Panc1 (cell line): ENCODE measurements around the gene NSMF. TPM values are rescaled to one million over a fixed set of nuclear protein-coding genes. Genes with fewer than 3 reads are reported as not detected.

ENCODE experiments used
- ATAC-seq: fragments of 200-7000 bp; cut with Tn5 transposase; 2 replicates; pipeline ENCODE4 v1.9.1; 2020; ENCODE audit warnings: mild to moderate bottlenecking, moderate library complexity
- BruUV-seq: library from RNA; stranded (reverse); fragments of 400-500 nt; replicated peaks from 2 replicates; lab custom pipeline; 2021; lab: Mats Ljungman, UMichigan
- CTCF ChIA-PET: fragments of 300-600 bp; sonication (Branson Sonifier 250); formaldehyde crosslinking; loops from one replicate; lab custom pipeline; 2022; ENCODE audit warnings: antibody characterized with exemption; lab: Charles Lee
- POLR2A ChIA-PET: fragments of 300-600 bp; sonication (Branson Sonifier 250); formaldehyde crosslinking; loops from one replicate; lab custom pipeline; 2022; ENCODE audit warnings: antibody characterized with exemption; lab: Charles Lee
- DNase-seq: peaks from one replicate; pipeline ENCODE4 v3.0.0-alpha.2; 2010; ENCODE audit warnings: low read depth, low spot score
- H3K27ac ChIP-seq: 2 replicates; pipeline ENCODE4 v1.5.1; 2011; ENCODE audit warnings: mild to moderate bottlenecking, low read length, inconsistent platforms
- H3K27me3 ChIP-seq: fragments of 200-500 bp; sonication (Bioruptor generic); 2 replicates; pipeline ENCODE4 v1.6.0; 2014; ENCODE audit warnings: low read length, inconsistent platforms; ENCODE audit not compliant: control insufficient read depth, insufficient read depth
- H3K36me3 ChIP-seq: fragments of 200-500 bp; sonication (Bioruptor generic); 2 replicates; pipeline ENCODE4 v1.5.1; 2014; ENCODE audit warnings: inconsistent platforms, mild to moderate bottlenecking, low read length, moderate library complexity; ENCODE audit not compliant: control insufficient read depth, insufficient read depth
- H3K4me1 ChIP-seq: 2 replicates; pipeline ENCODE4 v1.5.1; 2011; ENCODE audit warnings: inconsistent platforms, mild to moderate bottlenecking, low read length, moderate library complexity; ENCODE audit not compliant: control insufficient read depth, insufficient read depth
- H3K4me3 ChIP-seq, 2 experiments: 2 replicates each; pipeline ENCODE4 v1.5.1; 2011 to 2012; ENCODE audit warnings: low read depth in 2 of 2, low read length in 2 of 2, mild to moderate bottlenecking in 2 of 2, inconsistent platforms in 1 of 2, moderate library complexity in 1 of 2
- H3K9me3 ChIP-seq: fragments of 200-500 bp; sonication (Bioruptor generic); 2 replicates; pipeline ENCODE4 v1.5.1; 2014; ENCODE audit warnings: low read depth, mild to moderate bottlenecking, inconsistent platforms, low read length, moderate library complexity; ENCODE audit not compliant: control insufficient read depth, insufficient read depth
- CTCF ChIP-seq: fragments of 450-650 bp; IDR thresholded peaks from 2 replicates; pipeline ENCODE4 v1.5.1; 2017; ENCODE audit warnings: mild to moderate bottlenecking
- POLR2AphosphoS5 ChIP-seq: IDR thresholded peaks from 2 replicates; pipeline ENCODE4 v1.6.1; 2012; ENCODE audit warnings: mild to moderate bottlenecking, low read depth, low read length, moderate library complexity
- SIN3A ChIP-seq: IDR thresholded peaks from 2 replicates; pipeline ENCODE4 v1.6.1; 2012; ENCODE audit warnings: low read depth, mild to moderate bottlenecking, low read length, moderate library complexity, borderline replicate concordance; ENCODE audit not compliant: insufficient read depth
- TCF7L2 ChIP-seq: IDR thresholded peaks from 2 replicates; pipeline ENCODE4 v1.6.1; 2011; ENCODE audit warnings: mild to moderate bottlenecking, low read depth, low read length, inconsistent platforms
- in situ Hi-C: cut with HindIII; loops from 2 replicates; pipeline ENCODE4 v1.10.0; 2016; ENCODE audit warnings: low sequenced_read_pairs, low pct_unique_long_range_greater_than_20kb
- intact Hi-C: fragments of 100-400 bp; cut with micrococcal nuclease; formaldehyde crosslinking; loops from one replicate; pipeline ENCODE4 v1.10.0; 2022; ENCODE audit not compliant: unreplicated experiment
- total RNA-seq: library from RNA; stranded (reverse); gene quantifications from one replicate; pipeline ENCODE4 v1.2.1, GENCODE V29; 2021; ENCODE audit not compliant: unreplicated experiment
- TF ChIP-seq, protein P1 (sequence below), 2 experiments: IDR thresholded peaks; 2 replicates each; pipeline ENCODE4 v1.6.1; 2011 to 2012; ENCODE audit warnings: low read depth in 2 of 2, control low read depth in 1 of 2, low read length in 1 of 2, mild to moderate bottlenecking in 1 of 2, moderate library complexity in 1 of 2; ENCODE audit not compliant: insufficient read depth in 1 of 2

NSMF gene
- total RNA-seq, 1 experiment from 2014 or later = 40.0 TPM

- no peak for TF ChIP-seq TCF7L2
- no peaks in the 10 kb centered on the region for H3K9me3 ChIP-seq
- ChIA-PET POLR2A (no interaction called here), CTCF (no interaction called here)
- H3K4me1 ChIP-seq = no peaks in the 10 kb centered on the region; the same call in 1 of the 2 replicates
- ATAC-seq (no peak), DNase-seq (no peak)
- H3K36me3 ChIP-seq = no peaks in the 10 kb centered on the region
- no TSS peak for BruUV-seq
- no peak overlapping the region for H3K4me3 ChIP-seq
- intact Hi-C loops (no loop called here), in situ Hi-C loops (no loop called here)
- H3K27me3 ChIP-seq = no peaks in the 10 kb centered on the region
- no peak overlapping the region for H3K27ac ChIP-seq
These were observed 45.3 kb upstream of the NSMF start for GRCh38 chr9:137504432-137504777.

DNA sequence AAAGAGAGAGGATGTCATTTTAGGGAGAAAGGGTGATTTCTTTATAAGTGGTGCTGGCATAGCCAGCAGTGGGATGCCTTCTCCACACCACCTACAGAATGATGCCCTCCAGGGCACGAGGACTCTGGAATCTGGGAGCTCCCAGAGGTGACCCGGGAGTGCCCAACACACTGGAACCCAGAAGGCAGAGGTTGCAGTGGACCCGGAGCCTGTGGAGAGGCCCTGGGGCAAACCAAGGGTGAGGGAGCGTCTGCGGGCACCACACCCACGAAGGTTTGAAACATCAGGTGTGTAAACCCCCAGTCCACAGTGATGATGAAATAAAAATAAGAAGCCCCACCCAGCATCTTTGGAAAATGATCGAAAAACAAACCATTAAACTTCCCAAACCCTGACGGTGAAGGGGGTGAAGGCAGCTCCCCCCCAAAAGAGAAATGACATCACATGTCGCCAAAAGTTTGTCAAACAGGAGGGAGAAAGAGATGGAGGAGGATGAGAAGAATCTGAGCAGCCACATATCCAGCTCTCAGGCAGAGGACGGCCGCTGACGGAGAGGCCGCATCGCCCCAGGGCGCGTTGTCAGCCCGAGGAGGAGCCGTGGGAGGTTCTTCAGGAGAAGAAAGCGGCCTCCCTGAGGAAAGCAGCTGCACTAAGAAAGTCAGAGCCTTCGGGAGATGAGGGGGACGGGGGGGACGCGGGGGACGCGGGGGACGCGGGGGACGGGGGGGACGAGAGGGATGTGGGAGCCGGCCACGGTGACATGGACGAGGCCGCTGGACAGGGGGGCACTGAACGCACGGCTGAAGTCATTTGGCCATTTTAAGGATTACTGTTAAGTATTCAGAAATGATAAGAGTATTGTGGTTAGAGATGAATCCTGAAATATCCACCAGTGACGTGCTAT lies 43.1 kb upstream of the NSMF start:
- peak; percentile 79 for ATAC-seq
- Histone ChIP-seq H3K4me3 (peak overlapping the region in 1 of 2 experiments; percentile 14; a peak in 1 of 4 replicates), H3K4me1 (no peaks in the 10 kb centered on the region; the same call in 1 of the 2 replicates), H3K27ac (no peak overlapping the region), H3K36me3 (no peaks in the 10 kb centered on the region), H3K9me3 (no peaks in the 10 kb centered on the region), H3K27me3 (no peaks in the 10 kb centered on the region)
- in situ Hi-C loops = no loop called here
- CTCF ChIA-PET = no interaction called here
- POLR2A ChIA-PET = no interaction called here
- BruUV-seq = no TSS peak
- no peak for DNase-seq
- TF ChIP-seq SIN3A (no peak), TCF7L2 (no peak), POLR2AphosphoS5 (no peak), CTCF (no peak)
- TF ChIP-seq, protein P1, sequence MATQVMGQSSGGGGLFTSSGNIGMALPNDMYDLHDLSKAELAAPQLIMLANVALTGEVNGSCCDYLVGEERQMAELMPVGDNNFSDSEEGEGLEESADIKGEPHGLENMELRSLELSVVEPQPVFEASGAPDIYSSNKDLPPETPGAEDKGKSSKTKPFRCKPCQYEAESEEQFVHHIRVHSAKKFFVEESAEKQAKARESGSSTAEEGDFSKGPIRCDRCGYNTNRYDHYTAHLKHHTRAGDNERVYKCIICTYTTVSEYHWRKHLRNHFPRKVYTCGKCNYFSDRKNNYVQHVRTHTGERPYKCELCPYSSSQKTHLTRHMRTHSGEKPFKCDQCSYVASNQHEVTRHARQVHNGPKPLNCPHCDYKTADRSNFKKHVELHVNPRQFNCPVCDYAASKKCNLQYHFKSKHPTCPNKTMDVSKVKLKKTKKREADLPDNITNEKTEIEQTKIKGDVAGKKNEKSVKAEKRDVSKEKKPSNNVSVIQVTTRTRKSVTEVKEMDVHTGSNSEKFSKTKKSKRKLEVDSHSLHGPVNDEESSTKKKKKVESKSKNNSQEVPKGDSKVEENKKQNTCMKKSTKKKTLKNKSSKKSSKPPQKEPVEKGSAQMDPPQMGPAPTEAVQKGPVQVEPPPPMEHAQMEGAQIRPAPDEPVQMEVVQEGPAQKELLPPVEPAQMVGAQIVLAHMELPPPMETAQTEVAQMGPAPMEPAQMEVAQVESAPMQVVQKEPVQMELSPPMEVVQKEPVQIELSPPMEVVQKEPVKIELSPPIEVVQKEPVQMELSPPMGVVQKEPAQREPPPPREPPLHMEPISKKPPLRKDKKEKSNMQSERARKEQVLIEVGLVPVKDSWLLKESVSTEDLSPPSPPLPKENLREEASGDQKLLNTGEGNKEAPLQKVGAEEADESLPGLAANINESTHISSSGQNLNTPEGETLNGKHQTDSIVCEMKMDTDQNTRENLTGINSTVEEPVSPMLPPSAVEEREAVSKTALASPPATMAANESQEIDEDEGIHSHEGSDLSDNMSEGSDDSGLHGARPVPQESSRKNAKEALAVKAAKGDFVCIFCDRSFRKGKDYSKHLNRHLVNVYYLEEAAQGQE (IDR thresholded peaks at IDR 0.05; ENCODE audit: insufficient read depth in 1 of 2, low read depth in 2 of 2, low read length in 1 of 2) = no peak
- intact Hi-C loops = no loop called here

- no TSS peak for BruUV-seq
- Histone ChIP-seq H3K9me3 (no peaks in the 10 kb centered on the region), H3K27me3 (no peaks in the 10 kb centered on the region), H3K4me1 (no peaks in the 10 kb centered on the region; the same call in 1 of the 2 replicates), H3K4me3 (no peak overlapping the region), H3K27ac (no peak overlapping the region), H3K36me3 (no peaks in the 10 kb centered on the region)
- CTCF ChIA-PET = no interaction called here
- in situ Hi-C loops = no loop called here
- POLR2A ChIA-PET = no interaction called here
- DNase-seq = no peak
- TF ChIP-seq CTCF (no peak), POLR2AphosphoS5 (no peak), SIN3A (no peak), TCF7L2 (no peak)
- TF ChIP-seq, protein P1 (IDR thresholded peaks at IDR 0.05; ENCODE audit: insufficient read depth in 1 of 2, low read depth in 2 of 2, low read length in 1 of 2) = no peak
- intact Hi-C loops = no loop called here
- ATAC-seq = no peak
These were observed 42.3 kb upstream of the NSMF start for GRCh38 chr9:137501457-137501856.
